Measurements from ENCODE around the gene TAF1B. TPM values are rescaled to one million over a fixed set of nuclear protein-coding genes. Genes with fewer than 3 reads are reported as not detected.

The TAF1B gene
- total RNA-seq, 1 donor from 2014 or later = 86.3 TPM

DNA sequence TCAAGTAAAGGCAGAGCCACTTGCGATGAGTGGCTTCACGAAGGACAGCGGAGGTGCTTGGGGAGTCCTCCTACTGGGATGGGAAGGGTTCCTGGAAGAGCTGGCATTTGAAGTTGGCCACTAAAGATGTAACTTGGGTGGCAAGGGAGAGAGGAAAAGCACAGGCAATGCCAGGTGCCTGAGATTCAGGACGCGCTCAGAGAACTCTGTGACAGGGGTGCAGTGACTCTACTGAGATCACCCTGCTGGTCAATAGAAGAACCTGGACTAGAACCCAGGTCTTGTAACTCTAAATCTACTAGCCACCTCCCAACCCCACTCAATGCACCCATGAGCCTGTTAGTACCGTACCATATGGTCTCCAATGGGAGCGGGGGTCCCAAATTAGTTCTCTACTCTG, 102.8 kb downstream of the TAF1B start:
- Histone ChIP-seq H3K27me3 (peaks cover 34% of the 10 kb centered on the region), H3K9me3 (ENCODE audit: low read depth) (no peaks in the 10 kb centered on the region), H2AFZ (replicated peaks) (no peak overlapping the region), H3K9ac (no peak overlapping the region), H3K27ac (no peak overlapping the region), H3K4me2 (no peak overlapping the region), H4K20me1 (ENCODE audit: low read depth) (no peaks in the 10 kb centered on the region), H3K79me2 (ENCODE audit: low read depth) (no peaks in the 10 kb centered on the region), H3K36me3 (no peaks in the 10 kb centered on the region), H3F3A (ENCODE audit: low read depth) (peaks cover 8% of the 10 kb centered on the region), H3K4me3 (no peak overlapping the region), H3K4me1 (no peaks in the 10 kb centered on the region)
- Mint-ChIP-seq H3K27me3 (ENCODE audit: insufficient read depth, low read depth) (peaks cover 28% of the 10 kb centered on the region), H3K4me3 (no peak overlapping the region), H3K36me3 (no peaks in the 10 kb centered on the region), H3K27ac (no peak overlapping the region), H3K9me3 (no peaks in the 10 kb centered on the region), H3K4me1 (peaks cover 6% of the 10 kb centered on the region)
- no peak for DNase-seq (ENCODE audit: low spot score)
- TF ChIP-seq, protein P1, sequence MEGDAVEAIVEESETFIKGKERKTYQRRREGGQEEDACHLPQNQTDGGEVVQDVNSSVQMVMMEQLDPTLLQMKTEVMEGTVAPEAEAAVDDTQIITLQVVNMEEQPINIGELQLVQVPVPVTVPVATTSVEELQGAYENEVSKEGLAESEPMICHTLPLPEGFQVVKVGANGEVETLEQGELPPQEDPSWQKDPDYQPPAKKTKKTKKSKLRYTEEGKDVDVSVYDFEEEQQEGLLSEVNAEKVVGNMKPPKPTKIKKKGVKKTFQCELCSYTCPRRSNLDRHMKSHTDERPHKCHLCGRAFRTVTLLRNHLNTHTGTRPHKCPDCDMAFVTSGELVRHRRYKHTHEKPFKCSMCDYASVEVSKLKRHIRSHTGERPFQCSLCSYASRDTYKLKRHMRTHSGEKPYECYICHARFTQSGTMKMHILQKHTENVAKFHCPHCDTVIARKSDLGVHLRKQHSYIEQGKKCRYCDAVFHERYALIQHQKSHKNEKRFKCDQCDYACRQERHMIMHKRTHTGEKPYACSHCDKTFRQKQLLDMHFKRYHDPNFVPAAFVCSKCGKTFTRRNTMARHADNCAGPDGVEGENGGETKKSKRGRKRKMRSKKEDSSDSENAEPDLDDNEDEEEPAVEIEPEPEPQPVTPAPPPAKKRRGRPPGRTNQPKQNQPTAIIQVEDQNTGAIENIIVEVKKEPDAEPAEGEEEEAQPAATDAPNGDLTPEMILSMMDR (IDR thresholded peaks at IDR 0.05) = no peak
- TF ChIP-seq EZH2phosphoT487 (IDR thresholded peaks at IDR 0.05) (no peak), EZH2 (IDR thresholded peaks at IDR 0.05) (no peak)

DNA sequence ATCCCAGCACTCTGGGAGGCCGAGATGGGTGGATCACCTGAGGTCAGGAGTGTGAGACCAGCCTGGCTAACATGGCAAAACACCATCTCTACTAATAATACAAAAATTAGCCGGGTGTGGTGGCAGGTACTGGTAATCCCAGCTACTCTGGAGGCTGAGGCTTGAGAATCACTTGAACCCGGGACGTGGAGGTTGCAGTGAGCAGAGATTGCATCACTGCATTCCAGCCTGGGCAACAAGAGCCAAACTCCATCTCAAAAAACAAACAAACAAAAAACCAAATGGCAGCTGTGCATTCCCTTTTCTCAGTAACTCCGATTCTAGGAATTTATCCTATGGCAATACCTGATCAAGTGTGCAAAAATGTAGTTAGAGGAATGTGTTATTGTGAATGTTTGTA, 103.5 kb downstream of the TAF1B start:
- Histone ChIP-seq H3F3A (ENCODE audit: low read depth) (peaks cover 8% of the 10 kb centered on the region), H3K36me3 (no peaks in the 10 kb centered on the region), H3K4me2 (no peak overlapping the region), H2AFZ (replicated peaks) (no peak overlapping the region), H3K27me3 (peaks cover 38% of the 10 kb centered on the region), H3K4me3 (no peak overlapping the region), H3K9ac (no peak overlapping the region), H3K4me1 (no peaks in the 10 kb centered on the region), H3K9me3 (ENCODE audit: low read depth) (no peaks in the 10 kb centered on the region), H4K20me1 (ENCODE audit: low read depth) (no peaks in the 10 kb centered on the region), H3K79me2 (ENCODE audit: low read depth) (no peaks in the 10 kb centered on the region), H3K27ac (no peak overlapping the region)
- Mint-ChIP-seq H3K27me3 (ENCODE audit: insufficient read depth, low read depth) (peaks cover 28% of the 10 kb centered on the region), H3K4me3 (no peak overlapping the region), H3K36me3 (no peaks in the 10 kb centered on the region), H3K4me1 (peaks cover 3% of the 10 kb centered on the region), H3K9me3 (no peaks in the 10 kb centered on the region), H3K27ac (no peak overlapping the region)
- no peak for DNase-seq (ENCODE audit: low spot score)
- no peak for TF ChIP-seq EZH2phosphoT487 (IDR thresholded peaks at IDR 0.05)
- TF ChIP-seq EZH2 (IDR thresholded peaks at IDR 0.05) = no peak
- TF ChIP-seq, protein P1 (IDR thresholded peaks at IDR 0.05) = no peak

DNA sequence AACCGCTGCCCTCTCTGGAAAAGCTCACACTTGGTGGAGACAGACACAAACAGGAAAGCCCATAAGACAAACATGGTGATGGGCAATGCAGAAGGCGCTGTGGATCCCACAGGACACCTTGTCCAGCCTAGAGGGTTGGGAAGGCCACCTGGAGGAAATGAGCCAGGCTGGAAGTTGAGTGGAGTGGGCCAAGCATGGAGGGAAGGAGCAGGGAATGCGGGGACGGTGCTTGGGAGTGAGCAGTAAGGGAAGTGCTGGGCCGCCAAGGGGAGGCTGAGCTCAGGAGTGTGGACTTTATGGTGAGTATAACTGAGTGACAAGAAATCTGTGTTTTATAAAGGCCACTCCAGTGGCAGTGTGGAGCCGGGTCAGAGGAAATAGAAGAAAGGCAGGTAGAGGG, 105.4 kb downstream of the TAF1B start:
- peaks cover 57% of the 10 kb centered on the region for H3K27me3 ChIP-seq
- TF ChIP-seq, protein P1 (IDR thresholded peaks at IDR 0.05) = no peak
- no peak for TF ChIP-seq EZH2phosphoT487 (IDR thresholded peaks at IDR 0.05)
- TF ChIP-seq EZH2 (IDR thresholded peaks at IDR 0.05) = no peak
- DNase-seq (ENCODE audit: low spot score) = no peak
- H3K79me2 ChIP-seq (ENCODE audit: low read depth) = no peaks in the 10 kb centered on the region
- peaks cover 7% of the 10 kb centered on the region for H4K20me1 ChIP-seq (ENCODE audit: low read depth)
- H3K27me3 Mint-ChIP-seq (ENCODE audit: insufficient read depth, low read depth) = peaks cover 35% of the 10 kb centered on the region
- H3F3A ChIP-seq (ENCODE audit: low read depth) = peaks cover 8% of the 10 kb centered on the region
- no peak overlapping the region for H3K4me3 ChIP-seq
- no peak overlapping the region for H3K27ac Mint-ChIP-seq
- H3K4me2 ChIP-seq = no peak overlapping the region
- peaks cover 3% of the 10 kb centered on the region for H3K4me1 Mint-ChIP-seq
- no peak overlapping the region for H3K27ac ChIP-seq
- H3K9ac ChIP-seq = no peak overlapping the region
- H3K4me3 Mint-ChIP-seq = peak overlapping the region; percentile 30
- H3K4me1 ChIP-seq = peaks cover 5% of the 10 kb centered on the region
- no peaks in the 10 kb centered on the region for H3K9me3 Mint-ChIP-seq
- H3K36me3 ChIP-seq = no peaks in the 10 kb centered on the region
- H3K9me3 ChIP-seq (ENCODE audit: low read depth) = no peaks in the 10 kb centered on the region
- H2AFZ ChIP-seq (replicated peaks) = no peak overlapping the region
- H3K36me3 Mint-ChIP-seq = no peaks in the 10 kb centered on the region

Measured in neural progenitor cell (in vitro differentiated cells).